ENCODE data around the gene TLK2.

TLK2 gene

DNA sequence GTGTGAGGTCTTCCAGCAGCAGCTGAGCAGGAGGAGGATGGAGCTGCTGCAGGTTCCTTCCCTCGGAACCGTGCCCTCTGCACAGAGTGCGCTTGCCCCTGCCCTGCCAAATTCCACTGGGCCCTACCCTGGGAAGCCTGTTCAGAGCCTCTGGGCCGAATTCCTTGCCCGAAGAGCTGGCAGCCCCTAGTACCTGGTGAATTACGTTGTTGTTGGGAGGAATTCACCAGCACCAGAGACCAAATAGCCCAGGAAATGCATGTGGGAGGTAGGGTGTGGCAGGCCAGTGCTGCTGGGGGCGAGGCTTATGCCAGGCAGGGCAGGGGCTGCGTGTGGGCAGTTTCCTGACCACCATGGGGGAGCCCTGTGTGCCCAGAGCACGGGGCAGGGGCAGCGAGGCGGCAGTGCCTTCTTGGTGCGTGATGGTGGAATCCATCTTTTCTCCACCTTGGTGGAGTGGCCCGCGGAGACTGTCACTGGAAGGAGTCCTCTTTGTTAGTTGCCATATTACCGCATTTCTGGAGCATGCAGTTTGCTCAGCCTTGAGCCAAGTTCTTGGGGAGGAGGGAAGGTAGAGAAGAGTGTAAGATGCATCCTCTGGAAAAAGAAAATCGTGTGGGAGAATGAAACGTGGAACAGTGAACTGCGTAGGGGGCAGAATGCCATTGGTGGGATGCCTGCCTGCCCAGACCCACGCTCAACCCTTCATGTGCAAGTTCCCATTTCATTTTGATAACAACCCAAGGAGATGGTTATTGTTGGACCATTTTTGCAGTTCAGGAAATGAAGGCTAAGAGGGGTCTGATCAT lies 151.1 kb downstream of the TLK2 start:
- no peak for DNase-seq

DNA sequence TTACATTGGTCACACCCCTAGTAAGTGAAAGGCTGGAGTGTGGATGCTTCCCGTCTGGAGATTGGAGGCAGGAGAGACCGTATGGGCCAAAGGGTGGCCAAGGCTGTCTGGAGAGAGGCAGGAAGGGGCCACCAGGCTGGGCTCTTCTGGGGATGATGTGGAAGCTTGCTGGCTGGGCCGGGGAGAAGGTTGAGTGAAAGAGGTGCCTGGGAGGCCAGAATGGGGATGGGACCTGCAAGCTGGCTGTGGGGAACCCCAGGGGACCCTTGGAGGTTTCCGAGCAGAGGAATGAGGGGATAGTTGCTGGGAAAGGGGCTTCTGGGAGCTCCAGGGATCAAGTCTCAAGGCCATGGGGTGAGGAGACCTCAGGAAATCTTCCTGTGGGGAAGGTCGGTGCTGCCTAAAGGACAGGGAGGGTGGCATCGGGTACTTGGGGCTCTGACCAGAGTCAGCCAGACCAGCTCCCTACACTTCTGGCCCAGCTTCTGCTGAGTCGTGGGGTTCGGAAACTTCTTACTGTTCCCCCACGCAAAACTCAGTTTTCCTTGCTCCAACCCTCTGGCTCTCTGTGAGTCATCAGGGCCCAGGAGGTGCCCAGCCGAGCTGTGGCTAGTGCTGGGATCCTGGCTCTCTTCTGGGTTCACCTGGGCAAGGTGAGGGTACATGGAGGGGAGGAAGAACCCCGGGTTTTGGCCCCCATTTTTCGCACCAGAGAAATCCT lies 151.9 kb downstream of the TLK2 start:
- no peak for DNase-seq

DNA sequence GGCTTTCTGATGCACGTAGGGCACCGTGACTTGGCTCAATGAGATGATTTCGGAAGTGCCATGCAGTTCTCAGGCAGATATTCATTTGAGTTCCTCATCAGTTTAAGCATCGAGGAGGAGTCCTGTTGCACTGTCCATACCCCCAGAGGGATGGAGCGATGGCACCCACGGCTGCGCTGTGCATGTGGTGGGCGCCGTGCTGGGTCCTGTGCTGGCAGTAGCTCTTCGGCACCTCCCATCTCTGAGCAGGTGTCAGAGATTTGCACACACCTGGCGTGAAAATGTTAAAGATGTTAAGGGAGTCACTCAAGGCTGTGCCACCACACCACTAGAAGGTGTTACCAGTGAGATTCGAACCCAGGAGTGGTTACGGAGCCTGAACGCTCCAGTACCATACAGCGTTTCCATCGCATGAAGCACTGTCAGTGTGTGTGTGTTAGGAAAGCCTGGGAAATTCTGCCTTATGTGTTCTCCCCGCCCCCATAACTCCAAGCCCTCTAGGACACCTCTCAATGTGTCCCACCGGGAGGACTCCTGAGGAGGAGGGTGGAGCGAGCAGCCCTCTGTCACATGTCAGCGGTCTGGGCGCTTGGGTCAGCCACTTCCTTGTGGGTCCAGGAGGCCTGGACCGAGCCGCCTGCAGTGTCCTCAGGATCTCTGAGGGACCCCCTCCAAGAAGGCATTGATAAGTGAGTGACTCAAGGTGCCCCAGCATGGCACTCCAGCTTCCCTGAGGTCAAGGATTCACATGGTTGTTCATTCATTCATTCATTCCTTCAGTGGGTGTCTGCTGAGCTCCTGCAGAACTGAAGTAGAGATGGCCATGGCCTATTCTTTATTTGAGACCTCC lies 152.7 kb downstream of the TLK2 start:
- DNase-seq, result no peak

DNA sequence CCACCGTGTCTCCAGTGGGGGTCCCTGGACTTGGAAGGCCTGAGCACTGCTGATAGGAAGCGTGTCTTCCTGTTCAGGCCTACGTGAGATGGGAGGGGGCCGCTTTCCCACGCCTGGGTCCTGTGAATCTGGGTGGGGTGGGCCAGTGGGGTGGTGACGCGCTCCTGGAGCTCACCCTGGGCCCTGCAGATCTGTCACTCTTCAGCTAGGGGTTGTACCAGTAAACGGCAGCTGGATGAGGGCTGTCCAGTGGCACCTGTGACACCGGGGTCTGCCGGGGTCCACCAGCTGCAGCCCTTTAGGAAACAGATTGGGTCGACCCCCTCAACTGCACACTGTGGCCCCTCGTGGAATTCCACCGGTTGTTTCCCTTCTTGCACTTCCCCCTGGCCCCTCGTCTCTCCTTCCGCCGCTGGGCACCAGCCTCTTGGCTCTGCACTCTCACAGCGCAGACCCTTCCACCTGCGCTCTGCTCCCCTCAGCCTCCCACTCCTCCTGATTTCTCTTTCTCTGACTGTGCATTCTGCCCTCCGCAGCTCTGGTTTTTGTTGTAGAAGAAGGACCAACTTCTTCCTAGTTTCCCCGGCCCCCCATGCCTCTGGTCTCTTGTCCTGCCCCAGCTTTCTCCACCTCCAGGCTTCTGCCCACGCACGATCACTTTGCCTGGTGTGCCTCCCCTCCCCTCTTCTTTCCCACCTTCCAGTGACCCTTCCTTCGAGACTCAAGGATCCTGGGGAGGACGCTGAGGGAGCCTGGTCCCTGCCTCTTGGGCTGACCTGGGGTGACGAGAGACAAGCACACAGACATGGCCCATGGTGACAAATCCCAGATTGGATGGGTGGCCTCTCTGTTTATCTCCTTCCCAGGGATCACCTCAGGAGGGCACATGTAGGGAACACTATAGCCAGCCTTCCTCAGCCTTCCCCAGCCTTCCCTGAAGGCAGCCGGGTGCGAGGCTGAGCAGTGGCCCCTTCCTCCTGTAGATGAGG lies 153.6 kb downstream of the TLK2 start:
- DNase-seq, result no peak

DNA sequence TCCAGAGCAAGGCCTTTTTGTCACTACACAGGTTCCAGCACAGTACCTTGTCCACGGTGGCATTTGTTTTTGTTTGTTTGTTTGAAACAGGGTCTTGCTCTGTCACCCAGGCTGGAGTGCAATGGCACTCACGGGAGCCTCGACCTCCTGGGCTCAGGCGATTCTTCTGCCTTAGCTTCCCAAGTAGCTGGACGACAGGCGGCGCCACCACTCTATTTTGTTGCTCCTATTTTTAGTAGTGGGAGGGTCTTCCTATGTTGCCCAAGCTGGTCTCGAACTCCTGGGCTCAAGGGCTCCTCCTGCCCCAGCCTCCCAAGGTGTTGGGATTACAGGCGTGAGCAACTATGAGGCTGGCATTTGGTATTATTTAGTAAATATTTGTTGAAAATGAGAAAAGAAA lies 159.2 kb downstream of the TLK2 start:
- no peak for DNase-seq

DNA sequence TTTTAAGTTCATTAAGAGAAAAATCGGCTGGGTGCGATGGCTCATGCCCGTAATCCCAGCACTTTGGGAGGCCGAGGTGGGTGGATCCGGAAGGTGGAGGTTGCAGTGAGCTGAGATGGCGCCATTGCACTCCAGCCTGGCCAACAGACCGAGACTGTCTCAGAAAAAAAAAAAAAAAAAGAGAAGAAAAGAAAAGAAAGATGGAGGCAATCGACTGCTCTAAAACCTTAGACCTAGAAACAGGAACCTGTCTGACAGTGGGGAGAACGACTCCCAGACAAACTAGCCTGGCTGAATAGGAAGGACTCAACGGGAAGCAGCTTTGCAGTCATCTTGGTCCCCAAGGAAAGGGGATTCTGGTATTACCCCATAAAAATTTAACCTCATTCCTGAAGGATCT lies 162.5 kb downstream of the TLK2 start:
- no peak for DNase-seq

DNA sequence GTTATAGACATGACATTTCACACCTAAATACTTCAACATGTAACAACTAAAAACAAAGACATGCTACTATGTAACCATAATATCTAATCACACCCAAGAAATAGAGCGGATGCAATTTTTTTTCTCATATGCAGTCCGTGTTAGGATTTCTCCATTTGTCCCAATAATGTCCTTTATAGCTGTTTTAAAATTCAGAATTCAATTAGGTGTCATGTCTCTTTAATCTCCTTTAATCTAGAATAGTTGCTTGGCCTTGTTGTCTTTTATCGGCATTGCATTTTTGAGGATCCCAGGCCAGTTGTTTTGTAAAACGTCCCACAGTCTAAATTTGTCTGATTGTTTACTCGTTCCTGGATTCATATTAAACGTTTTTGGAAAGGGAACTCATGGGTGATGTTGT lies 163.3 kb downstream of the TLK2 start:
- no peak for DNase-seq

DNA sequence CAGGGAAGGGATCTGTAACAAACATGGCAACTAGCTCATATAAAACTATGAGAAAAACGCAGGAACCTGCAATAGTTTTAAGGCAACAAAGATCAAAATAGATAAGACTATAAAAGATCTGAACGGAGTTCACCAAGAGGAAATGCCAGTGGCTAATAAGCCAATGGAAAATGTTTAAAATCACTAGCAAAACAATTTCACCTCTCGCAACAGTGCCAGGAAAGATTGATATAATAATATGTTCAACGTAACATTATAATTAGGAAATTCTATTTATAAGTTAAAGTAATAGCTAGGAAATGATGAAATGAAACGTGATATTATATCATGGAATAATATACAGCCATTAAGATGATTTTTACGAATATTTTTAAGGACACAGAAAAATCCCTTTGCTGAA lies 164.9 kb downstream of the TLK2 start:
- no peak for DNase-seq

DNA sequence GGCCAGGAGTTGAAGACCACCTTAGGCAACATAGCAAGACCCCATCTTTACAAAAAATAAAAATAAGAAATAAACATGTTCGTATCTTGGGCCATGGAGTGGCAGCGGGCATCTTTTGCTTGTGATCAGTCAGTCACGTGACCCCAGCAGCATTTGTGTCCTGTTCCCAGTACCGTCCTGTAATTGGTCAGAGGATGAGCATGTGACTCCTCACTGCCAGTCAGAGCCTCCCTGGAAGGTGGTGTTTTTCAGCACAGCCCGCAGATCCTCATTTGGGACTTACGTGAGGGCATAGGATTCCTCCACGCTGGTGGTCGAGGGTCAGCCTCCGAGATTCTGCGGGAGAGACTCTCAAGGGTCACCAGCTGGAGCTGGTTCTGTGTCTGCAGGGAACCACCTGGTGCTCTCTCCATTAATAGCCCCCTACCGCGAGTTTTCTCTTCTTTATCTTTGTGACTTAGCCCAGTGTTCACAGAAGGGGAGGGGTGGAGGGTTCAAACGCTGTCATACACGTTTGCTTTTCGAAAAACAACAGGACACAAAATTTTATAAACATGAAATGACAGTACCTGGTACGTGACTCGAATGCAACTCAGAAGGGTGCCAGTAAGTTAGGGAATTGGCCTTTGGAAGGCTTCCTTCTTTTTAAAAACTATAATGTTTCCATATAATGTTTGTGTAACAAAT lies 166.0 kb downstream of the TLK2 start:
- no peak for DNase-seq

DNA sequence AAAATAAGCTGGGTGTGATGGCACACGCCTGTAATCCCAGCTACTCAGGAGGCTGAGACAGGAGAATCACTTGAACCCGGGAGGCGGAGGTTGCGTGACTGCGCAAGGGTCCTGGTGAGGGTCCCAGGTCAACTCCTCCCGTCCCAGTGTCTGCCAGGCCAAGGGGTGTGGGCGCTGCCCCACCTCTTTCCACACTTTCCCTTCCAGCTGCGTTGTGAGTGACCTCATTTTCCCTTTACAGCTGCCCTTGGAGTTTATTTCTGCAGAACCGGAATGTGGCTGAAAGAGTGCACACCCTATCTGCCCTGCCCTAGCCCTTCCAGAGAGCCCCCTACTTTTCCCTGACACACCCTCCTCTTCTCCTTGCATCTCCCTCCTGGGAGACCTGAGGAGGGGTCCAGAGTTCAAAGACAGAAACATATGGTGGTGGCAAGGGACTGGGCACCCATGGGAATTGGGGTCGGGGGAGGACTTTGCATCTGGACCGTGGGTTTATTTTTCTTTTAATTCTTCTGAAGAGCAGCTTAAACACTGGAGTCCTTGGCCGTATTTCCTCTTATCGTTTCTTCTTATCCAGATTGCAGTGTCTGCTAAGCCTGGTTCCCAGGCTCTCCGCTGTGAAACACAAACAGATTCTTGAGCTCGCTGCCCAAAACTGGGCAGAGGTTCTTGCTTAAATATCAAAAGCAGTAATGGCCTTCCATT lies 169.8 kb downstream of the TLK2 start:
- DNase-seq, result no peak

DNA sequence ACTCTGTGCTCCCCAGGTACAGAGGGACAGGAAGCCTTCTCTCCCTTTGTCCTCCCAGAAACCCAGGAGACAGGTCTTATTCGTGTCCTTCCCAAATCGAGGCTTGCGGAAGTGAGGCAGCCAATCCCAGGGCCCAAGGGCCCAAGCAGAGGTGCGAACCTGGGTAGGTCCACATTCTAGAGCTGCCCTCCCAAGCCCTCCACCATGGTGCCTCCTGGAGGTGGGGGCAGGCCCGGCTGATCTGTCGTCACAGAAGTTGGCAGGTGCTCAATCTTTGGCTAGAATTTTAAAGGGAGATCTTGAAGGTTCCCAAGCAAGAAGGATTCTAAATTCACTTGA lies 170.3 kb downstream of the TLK2 start:
- DNase-seq, result no peak

DNA sequence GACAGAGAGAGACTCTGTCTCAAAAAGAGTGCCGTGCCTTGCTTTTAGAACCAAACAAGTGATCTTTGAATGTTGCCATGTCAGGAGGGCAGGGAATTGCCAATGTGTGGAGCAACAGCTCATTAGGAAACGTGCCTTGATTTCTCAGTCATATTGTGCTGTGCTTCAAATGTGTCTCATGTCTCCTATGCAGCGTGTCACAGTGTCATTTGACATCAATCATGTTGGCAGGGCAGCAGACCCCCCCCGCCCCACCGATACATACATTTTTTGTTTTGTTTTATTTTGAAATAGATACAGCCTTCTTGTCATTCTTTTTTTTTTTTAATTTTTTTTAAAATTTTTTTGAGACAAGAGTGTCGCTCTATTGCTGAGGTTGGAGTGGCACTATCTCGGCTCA lies 170.9 kb downstream of the TLK2 start:
- no peak for DNase-seq

DNA sequence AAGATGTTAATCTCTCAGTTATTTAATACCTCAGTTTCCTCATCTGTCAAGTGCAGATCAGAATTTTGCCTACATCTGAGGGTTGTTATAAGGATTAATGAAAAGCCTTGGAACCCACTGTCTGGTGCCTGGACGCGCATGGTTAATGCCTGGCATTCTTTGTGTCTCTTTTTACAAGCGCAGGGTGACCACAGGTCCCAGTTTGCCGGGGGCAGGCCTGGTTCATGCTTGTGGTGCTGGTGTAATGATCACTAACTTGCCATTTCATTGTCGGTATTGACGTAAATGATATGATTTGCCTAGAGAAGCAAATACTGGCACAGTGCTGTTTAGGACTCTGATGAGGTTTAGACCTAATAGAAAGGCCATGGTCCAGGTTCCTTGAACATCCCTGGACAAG lies 172.0 kb downstream of the TLK2 start:
- no peak for DNase-seq

DNA sequence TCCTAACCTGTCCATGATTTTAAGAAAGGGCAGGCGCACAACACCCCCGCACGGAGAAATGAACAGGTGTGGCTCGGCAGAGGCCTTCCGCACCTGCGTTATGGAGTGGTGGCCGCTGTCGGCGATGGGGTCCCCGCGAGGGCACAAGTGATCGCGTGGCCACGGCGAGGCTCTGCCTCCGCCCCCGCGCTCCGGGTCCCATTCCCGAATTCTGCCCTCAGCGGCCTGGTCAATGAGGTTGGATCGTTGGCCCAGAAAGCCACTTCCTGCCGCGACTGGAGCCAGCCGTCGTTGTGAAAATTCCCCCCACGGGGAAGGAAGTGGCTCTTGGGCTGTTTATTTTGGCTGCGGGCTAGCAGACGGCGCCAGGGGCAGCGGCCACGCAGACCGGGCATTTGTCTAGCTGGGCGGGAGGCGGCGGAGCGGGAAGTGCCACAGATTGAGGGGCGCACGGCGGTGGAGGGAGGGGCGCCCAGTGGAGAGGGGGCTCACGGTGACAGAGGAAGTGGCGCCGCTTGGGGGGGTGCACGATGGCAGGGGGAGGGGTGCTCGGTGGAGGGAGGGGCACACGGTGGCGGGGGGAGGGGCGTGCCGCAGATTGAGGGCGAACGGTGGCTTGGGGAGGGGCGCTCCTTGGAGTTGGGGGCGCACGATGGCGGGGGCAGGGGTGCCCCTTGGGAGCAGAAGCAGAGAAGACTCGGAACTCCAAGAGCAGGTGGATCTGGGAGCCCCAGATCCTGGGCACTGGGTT lies 173.8 kb downstream of the TLK2 start:
- DNase-seq, result peak; percentile 63

DNA sequence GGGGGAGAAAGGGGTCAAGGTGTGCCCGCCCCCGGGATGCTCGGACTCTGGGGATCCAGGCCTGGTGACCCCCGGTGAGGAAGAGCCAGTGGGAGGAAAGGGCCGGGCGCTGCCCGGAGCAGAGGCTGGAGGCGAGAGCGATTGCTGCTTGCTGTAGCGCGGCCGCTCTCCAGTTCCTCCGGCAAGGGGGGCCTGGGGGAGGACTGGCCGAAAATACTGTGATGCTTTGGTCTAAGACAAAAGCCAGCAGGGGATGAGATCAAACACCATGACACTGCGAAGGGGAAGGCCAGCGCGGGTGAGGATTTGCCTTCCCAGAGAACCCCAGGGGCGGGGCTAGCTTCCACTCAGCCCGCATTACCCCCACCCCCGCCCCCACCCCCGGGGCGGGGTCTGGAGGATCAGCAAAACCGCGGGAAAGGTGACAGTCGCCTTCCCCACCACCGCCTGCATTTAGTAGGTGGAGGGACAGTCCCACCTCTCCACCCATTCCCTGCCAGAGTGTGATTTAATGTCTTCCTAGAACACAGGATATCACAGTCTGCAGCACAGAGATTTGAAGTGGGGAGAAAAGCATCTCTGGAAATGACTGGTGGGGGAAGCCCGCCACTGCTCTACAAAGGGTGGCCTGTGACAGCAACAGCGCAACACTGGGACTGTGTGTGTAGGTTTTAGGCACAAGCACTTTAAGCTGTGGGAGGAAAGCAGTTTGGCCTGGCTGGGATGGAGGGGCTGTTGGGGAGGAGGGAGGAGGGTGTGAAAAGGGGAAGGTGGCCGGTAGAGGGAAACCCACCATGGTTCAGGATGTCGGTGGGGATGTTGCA lies 174.6 kb downstream of the TLK2 start:
- DNase-seq, result peak; percentile 46

DNA sequence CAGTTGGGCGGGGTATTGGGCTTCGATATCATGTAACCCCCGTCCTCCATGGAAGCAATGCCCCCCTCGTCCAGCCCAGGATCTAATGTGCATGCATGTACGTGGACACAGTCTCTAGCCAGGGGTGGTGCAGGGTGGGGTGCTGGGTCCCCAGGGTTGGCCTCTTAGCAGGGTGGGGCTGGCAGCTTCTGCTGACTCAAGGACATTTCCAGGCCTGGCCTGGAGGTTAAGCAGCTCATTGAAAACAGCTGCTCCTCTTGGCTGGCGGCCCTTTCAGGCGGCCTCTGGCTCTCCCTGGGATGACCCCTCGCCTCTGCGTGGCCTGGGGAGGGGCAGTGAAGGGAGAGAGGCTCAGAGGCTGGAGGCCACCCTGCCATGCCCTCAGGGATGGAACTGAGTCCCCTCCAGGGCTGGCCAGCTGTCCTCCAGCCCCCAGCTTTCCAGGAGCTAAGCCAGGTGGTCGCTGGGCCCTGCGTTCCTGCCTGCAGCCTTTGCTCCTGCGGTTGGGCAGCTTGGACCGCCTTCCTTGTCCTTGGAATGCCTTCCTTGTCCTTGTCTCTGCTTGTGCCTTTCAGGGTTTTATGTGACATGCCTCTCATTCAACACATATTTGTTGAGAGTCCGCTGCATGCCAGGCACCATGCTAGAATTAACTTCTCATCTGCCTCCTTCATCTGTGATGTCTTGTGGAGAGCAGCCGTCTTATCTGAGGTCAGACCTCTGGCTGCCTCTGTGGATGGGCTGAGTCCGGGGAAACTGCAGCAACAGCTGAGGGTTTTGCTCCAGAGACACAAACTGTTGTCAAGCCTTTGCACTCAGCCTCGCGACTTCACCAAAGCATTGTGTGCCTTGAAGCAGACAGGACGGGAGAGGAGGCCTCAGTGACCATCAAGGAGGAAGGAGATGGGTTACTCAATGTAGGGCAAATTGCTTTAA lies 175.5 kb downstream of the TLK2 start:
- DNase-seq, result no peak

DNA sequence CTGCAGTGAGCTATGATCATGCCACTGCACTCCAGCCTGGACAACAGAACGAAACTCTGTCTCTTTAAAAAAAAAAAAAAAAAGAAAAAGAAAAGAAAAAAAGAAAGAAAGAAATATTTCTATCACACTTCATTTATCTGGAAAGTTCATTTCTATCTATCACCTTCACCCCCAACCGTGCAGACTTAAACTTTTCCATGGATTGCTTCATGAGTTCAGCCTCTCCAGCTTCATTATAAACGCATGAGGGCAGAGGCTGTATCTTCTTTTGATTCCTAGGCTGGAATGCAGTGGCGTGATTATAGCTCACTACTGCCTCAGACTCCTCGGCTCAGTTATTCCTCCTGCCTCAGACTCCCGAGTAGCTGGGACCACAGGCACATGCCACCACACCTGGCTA lies 177.0 kb downstream of the TLK2 start:
- no peak for DNase-seq

DNA sequence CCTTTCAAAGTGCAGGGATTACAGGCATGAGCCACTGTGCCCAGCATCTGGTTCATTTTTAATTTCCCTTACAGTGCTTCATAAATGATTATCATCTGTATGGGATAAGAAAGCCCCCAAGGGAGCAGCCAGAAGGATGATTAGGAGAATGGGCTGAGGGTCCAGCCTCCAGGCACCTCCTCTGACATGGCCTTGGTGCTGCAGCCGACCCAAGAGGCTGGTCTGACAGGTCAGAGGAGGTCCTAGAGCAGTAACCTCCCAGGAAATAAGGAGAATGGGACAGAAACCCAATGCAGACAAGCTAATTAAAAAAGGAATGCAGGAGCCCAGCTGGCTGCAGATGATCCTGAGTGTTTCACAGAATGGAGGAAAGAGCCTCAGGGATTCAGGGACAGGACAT lies 177.8 kb downstream of the TLK2 start:
- no peak for DNase-seq
